SJSA1 (cell line): ENCODE measurements around the gene ITGB1BP2. TPM values are rescaled to one million over a fixed set of nuclear protein-coding genes. Genes with fewer than 3 reads are reported as not detected.
"Not testable (repeated sequence)": the region's sequence is repeated elsewhere in the genome, so short reads cannot be mapped to it uniquely, and the experiment has no call there.

ENCODE experiments used
- DNase-seq, 2 experiments: peaks; one replicate each; pipeline ENCODE4 v3.0.0-alpha.2; 2015 to 2020; ENCODE audit warnings: low spot score in 2 of 2, low read depth in 1 of 2
- H3K27ac ChIP-seq: fragments of 250-450 bp; sonication (Bioruptor Pico); 2 replicates; pipeline ENCODE4 v1.5.1; 2020; ENCODE audit warnings: mild to moderate bottlenecking, moderate library complexity
- H3K27me3 ChIP-seq: fragments of 250-450 bp; sonication (Bioruptor Pico); replicated peaks from 2 replicates; pipeline ENCODE4 v1.5.1; 2020; ENCODE audit warnings: mild to moderate bottlenecking, moderate library complexity
- H3K36me3 ChIP-seq: fragments of 250-450 bp; sonication (Bioruptor Pico); 2 replicates; pipeline ENCODE4 v1.5.1; 2020; ENCODE audit warnings: mild to moderate bottlenecking
- H3K4me1 ChIP-seq: fragments of 250-450 bp; sonication (Bioruptor Pico); replicated peaks from 2 replicates; pipeline ENCODE4 v1.6.1; 2021; ENCODE audit warnings: mild to moderate bottlenecking
- H3K4me3 ChIP-seq: fragments of 250-450 bp; sonication (Bioruptor Pico); 2 replicates; pipeline ENCODE4 v1.5.1; 2020; ENCODE audit warnings: mild to moderate bottlenecking
- H3K9me3 ChIP-seq: fragments of 250-450 bp; sonication (Bioruptor Pico); replicated peaks from 2 replicates; pipeline ENCODE4 v1.5.1; 2020; ENCODE audit warnings: mild to moderate bottlenecking
- total RNA-seq: library from RNA; depleted of rRNA; stranded (reverse); fragments of >200 nt; shearing (Covaris generic); gene quantifications from 2 replicates; pipeline ENCODE4 v1.2.3, GENCODE V29; 2014

Gene ITGB1BP2
- total RNA-seq, 1 experiment from 2014 or later = 0.74 TPM

DNA sequence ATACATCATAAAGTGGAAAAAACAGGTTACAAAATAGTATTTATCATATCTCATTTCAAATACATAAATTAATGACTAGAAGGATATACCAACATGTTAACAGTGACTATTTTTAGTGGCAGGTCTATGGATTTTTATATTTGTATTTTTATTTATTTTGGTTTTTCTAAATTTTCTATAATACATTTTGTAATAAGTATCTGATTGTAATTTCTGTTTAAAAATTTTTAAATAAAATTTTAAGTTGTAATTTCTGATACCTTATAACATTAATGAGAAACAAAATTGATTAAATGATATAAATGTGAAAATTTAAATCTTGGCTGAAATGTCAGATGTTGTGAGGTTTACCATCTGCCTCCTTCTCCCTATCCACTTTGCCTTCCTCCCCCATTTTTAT, 15.6 kb upstream of the ITGB1BP2 start:
- no peaks in the 10 kb centered on the region for H3K27me3 ChIP-seq
- no peak for DNase-seq
- no peaks in the 10 kb centered on the region for H3K9me3 ChIP-seq
- H3K4me1 ChIP-seq = peaks cover 10% of the 10 kb centered on the region
- no peak overlapping the region; the same call in 1 of the 2 replicates for H3K4me3 ChIP-seq
- peaks cover 57% of the 10 kb centered on the region for H3K36me3 ChIP-seq
- no peak overlapping the region for H3K27ac ChIP-seq

- 0 out of 2 replicates have a peak, but pooled peaks cover 13% of the 10 kb centered on the region for H3K4me1 ChIP-seq
- H3K9me3 ChIP-seq = no peaks in the 10 kb centered on the region
- peaks cover 83% of the 10 kb centered on the region for H3K36me3 ChIP-seq
- no peak overlapping the region for H3K4me3 ChIP-seq
- H3K27me3 ChIP-seq = no peaks in the 10 kb centered on the region
- H3K27ac ChIP-seq = no peak overlapping the region
- DNase-seq = no peak
These were observed 10.2 kb upstream of the ITGB1BP2 start for GRCh38 chrX:71291381-71291780.

- H3K4me3 ChIP-seq = no peak overlapping the region
- H3K36me3 ChIP-seq = peaks cover 87% of the 10 kb centered on the region
- H3K9me3 ChIP-seq = no peaks in the 10 kb centered on the region
- peak in 1 of 2 experiments; percentile 16 for DNase-seq
- H3K27ac ChIP-seq = no peak overlapping the region
- H3K4me1 ChIP-seq = 0 out of 2 replicates have a peak, but pooled peaks cover 13% of the 10 kb centered on the region
- no peaks in the 10 kb centered on the region for H3K27me3 ChIP-seq
These were observed 8.7 kb upstream of the ITGB1BP2 start for GRCh38 chrX:71292669-71293365.

- Histone ChIP-seq H3K9me3 (no peaks in the 10 kb centered on the region), H3K36me3 (peaks cover 84% of the 10 kb centered on the region)
These were observed 4.7 kb upstream of the ITGB1BP2 start for GRCh38 chrX:71296806-71297205.

GRCh38 chrX:71298119-71298518, 3.4 kb upstream of the ITGB1BP2 start:
- Histone ChIP-seq H3K9me3 (no peaks in the 10 kb centered on the region), H3K4me1 (0 out of 2 replicates have a peak, but pooled peaks cover 2% of the 10 kb centered on the region), H3K27ac (no peak overlapping the region), H3K36me3 (peaks cover 73% of the 10 kb centered on the region), H3K27me3 (no peaks in the 10 kb centered on the region), H3K4me3 (no peak overlapping the region)
- no peak for DNase-seq

More at GRCh38 chrX:71296806-71297205, 4.7 kb upstream of the ITGB1BP2 start:
- Histone ChIP-seq H3K27ac (no peak overlapping the region), H3K27me3 (no peaks in the 10 kb centered on the region), H3K4me3 (no peak overlapping the region), H3K4me1 (0 out of 2 replicates have a peak, but pooled peaks cover 13% of the 10 kb centered on the region)
- no peak for DNase-seq

DNA sequence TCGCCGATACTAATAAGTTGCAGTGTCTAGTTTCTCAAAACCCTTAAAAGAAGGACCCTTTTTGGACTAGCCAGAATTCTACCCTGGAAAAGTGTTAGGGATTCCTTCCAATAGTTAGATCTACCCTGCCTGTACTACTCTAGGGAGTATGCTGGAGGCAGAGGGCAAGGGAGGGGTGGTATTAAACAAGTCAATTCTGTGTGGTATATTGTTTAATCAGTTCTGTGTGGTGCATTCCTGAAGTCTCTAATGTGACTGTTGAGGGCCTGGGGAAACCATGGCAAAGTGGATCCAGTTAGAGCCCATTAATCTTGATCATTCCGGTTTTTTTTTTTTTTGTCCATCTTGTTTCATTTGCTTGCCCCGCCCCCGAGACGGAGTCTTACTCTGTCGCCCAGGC, 1.5 kb upstream of the ITGB1BP2 start:
- H3K27ac ChIP-seq, H3K9me3 ChIP-seq, H3K27me3 ChIP-seq, H3K4me1 ChIP-seq, DNase-seq, H3K4me3 ChIP-seq: not testable (repeated sequence)
- peaks cover 59% of the 10 kb centered on the region for H3K36me3 ChIP-seq

- not testable (repeated sequence) for H3K4me1 ChIP-seq, H3K4me3 ChIP-seq, H3K27me3 ChIP-seq, DNase-seq, H3K9me3 ChIP-seq, H3K27ac ChIP-seq
- peaks cover 55% of the 10 kb centered on the region for H3K36me3 ChIP-seq
These were observed 1.1 kb upstream of the ITGB1BP2 start for GRCh38 chrX:71300495-71300894.

DNA sequence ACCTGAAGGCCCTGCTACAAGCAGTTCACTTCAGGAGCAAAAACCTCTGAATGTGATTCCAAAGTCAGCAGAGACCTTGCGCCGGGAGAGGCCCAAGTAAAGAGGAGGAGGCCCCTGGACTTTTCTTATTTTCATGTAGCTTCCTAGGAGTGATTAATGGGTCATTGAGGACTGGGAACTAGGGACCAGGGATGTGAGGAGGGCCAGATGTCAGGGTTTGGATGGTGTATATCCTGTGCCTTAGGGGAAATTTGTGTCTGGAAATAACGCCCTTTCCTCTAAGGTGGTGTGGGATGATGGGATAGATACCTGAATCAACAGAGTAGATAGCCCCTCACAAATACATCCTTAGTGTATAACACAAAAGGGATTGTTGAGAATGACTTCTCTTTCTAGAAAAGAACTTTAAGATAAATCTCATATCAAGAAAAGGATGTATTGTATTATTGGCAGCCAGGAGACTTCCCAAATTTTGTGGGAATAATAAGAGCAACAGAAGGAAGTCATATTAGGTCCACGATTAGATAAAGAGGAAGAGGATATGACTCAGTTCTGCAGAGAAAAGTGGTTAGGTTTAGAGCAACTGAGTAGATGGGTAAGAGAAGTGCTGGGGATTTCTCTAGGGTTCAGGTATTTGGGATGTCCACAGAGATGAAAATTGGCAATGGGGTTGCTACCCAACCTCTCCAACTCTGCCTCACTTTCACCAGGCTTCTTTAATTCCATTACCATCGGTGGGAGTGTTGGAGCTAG, 1.1 kb downstream of the ITGB1BP2 start:
- no peak for DNase-seq
- Histone ChIP-seq H3K4me1 (no peaks in the 10 kb centered on the region), H3K27me3 (no peaks in the 10 kb centered on the region), H3K36me3 (peaks cover 35% of the 10 kb centered on the region), H3K27ac (no peak overlapping the region), H3K9me3 (no peaks in the 10 kb centered on the region), H3K4me3 (no peak overlapping the region)

GRCh38 chrX:71304561-71304960, 3.0 kb downstream of the ITGB1BP2 start:
- Histone ChIP-seq H3K4me3 (no peak overlapping the region), H3K27me3 (no peaks in the 10 kb centered on the region), H3K9me3 (no peaks in the 10 kb centered on the region), H3K4me1 (no peaks in the 10 kb centered on the region), H3K27ac (no peak overlapping the region), H3K36me3 (peaks cover 16% of the 10 kb centered on the region)
- no peak for DNase-seq

DNA sequence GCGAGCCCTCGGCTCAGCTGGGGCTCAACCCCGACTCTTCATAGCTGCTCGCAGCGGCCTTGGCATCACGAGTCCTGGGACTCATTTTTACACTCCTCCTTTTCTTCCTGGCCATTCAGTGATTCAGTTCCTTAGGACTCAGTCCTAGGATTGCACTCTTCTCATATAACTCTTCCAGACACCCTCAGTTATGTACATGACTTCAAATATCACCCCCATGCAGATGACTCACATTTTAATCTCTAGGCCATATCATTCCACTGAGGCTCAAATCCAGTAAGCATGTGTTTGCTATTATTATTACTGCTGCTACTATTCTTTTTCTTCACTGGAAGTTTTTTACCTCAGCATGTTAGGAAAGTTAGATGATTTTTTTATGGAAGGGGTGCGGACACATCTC, 14.4 kb downstream of the ITGB1BP2 start:
- Histone ChIP-seq H3K27me3 (no peaks in the 10 kb centered on the region), H3K36me3 (no peaks in the 10 kb centered on the region), H3K4me1 (no peaks in the 10 kb centered on the region), H3K4me3 (no peak overlapping the region), H3K9me3 (no peaks in the 10 kb centered on the region), H3K27ac (no peak overlapping the region)
- no peak for DNase-seq

DNA sequence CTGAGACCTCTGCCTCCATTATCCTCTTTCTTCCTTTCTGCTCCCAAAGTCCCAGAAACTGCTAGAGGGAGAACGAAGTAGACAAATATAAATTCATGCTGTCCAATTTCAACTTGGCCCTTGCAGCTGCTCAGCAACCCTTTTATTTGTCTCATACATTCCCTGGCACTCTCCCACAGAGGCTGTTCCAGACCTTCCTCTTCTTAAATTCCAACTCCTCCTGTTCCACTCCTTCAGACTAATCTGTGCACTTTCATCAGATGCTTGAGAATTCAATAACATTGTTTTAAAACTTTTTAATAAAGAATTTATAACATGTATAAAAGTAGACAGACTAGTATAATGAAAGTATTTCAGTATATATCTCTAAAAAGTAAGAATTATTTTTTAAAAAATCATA, 15.4 kb downstream of the ITGB1BP2 start:
- H3K4me1 ChIP-seq, H3K36me3 ChIP-seq, DNase-seq, H3K27me3 ChIP-seq, H3K27ac ChIP-seq, H3K4me3 ChIP-seq, H3K9me3 ChIP-seq: not testable (repeated sequence)

- Histone ChIP-seq H3K4me1 (no peaks in the 10 kb centered on the region), H3K27me3 (no peaks in the 10 kb centered on the region), H3K36me3 (no peaks in the 10 kb centered on the region), H3K9me3 (no peaks in the 10 kb centered on the region), H3K27ac (no peak overlapping the region), H3K4me3 (no peak overlapping the region)
- no peak for DNase-seq
These were observed 18.6 kb downstream of the ITGB1BP2 start for GRCh38 chrX:71320126-71320525.

DNA sequence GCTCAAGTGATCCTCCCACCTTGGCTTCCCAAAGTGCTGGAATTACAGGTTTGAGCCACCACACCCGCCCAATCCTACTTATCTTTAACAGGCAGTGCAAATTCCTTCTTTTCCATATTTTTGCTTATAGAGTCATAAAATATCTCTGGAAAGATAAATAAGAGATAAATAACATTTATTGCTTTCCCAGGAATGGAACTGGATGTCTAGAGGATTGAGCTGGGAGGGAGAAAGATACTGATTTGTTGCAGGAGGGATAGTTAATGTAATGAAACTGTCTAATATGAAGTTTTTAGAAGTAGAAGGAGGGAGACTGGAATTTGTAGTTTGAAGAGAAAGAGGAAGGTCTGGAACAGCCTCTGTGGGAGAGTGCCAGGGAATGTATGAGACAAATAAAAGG, 20.2 kb downstream of the ITGB1BP2 start:
- Histone ChIP-seq H3K4me3 (no peak overlapping the region), H3K27ac (no peak overlapping the region), H3K36me3 (no peaks in the 10 kb centered on the region), H3K27me3 (no peaks in the 10 kb centered on the region), H3K4me1 (no peaks in the 10 kb centered on the region), H3K9me3 (no peaks in the 10 kb centered on the region)
- DNase-seq = no peak

DNA sequence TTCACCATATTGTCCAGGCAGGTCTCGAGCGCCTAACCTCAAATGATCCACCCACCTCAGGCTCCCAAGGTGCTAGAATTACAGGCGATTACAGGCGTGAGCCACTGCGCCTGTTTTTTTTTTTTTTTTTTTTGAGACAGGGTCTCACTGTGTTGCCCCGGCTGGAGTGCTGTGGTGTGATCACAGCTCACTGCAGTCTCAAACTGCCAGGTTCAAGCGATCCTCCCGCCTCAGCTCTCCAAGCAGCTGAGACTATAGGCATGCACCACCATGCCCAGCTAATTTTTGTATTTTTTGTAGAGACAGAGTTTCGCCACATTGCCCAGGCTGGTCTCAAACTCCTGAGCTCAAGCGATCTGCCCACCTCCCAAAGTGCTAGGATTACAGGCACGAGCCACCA, 22.9 kb downstream of the ITGB1BP2 start:
- not testable (repeated sequence) for H3K27me3 ChIP-seq, DNase-seq, H3K27ac ChIP-seq, H3K36me3 ChIP-seq, H3K9me3 ChIP-seq, H3K4me1 ChIP-seq, H3K4me3 ChIP-seq
